Uterus (tissue), 2 donors: ENCODE results near the gene WNT9A.

Source experiments
- POLR2A ChIP-seq, 2 donors: fragments of 450-650 bp; IDR thresholded peaks; one replicate each; pipeline ENCODE4 v1.6.1; 2016; ENCODE audit warnings: antibody characterized with exemption in 2 of 2, mild to moderate bottlenecking in 1 of 2, moderate library complexity in 1 of 2
- TF ChIP-seq, protein P1 (sequence below), 4 experiments: fragments of 200-600 bp in 2 of 4; fragments of 450-650 bp in 2 of 4; sonication (generic) in 2 of 4; IDR thresholded peaks; one replicate each; pipeline ENCODE4 v1.5.1; 2016 to 2019; ENCODE audit warnings: antibody characterized with exemption in 4 of 4, mild to moderate bottlenecking in 2 of 4, moderate library complexity in 1 of 4

DNA sequence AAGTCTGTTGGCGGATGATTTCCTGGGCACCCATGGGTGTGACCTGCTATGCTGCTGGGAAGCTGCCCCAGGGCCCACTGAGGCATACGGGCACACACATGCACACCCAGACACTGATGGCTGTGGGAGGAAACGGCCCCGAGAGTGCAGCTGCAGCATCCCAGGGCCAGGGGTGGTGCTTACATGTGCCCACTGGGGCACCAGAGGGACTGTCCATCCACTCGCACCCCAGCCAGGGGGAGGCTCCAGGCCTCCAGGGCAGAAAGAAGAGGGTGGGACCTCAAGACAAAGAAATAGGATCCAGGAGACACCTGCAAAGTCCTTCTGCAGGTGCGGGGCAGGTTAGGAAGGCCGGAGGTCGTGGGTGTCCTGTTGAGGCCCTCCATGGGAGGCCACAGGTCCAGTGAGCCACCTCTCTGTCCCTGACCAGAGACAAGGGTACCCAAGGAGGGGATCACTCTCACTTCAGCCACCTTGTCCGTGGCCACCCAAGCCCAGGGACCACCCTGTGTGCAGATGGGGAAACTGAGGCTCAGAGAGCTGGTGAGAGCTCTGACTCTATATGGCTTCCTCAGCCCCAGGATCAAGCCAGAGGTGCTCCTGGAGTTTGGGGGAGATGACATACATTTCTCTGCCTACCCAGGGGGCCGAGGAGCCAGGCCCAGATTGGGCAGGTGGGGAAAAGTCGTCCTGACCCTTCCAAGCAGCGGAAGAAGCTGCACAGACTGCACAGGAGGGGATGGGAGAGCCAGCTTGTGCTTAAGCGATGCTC lies 57.1 kb downstream of the WNT9A start:
- TF ChIP-seq POLR2A (IDR thresholded peaks at IDR 0.05), result no peak
- TF ChIP-seq, protein P1, sequence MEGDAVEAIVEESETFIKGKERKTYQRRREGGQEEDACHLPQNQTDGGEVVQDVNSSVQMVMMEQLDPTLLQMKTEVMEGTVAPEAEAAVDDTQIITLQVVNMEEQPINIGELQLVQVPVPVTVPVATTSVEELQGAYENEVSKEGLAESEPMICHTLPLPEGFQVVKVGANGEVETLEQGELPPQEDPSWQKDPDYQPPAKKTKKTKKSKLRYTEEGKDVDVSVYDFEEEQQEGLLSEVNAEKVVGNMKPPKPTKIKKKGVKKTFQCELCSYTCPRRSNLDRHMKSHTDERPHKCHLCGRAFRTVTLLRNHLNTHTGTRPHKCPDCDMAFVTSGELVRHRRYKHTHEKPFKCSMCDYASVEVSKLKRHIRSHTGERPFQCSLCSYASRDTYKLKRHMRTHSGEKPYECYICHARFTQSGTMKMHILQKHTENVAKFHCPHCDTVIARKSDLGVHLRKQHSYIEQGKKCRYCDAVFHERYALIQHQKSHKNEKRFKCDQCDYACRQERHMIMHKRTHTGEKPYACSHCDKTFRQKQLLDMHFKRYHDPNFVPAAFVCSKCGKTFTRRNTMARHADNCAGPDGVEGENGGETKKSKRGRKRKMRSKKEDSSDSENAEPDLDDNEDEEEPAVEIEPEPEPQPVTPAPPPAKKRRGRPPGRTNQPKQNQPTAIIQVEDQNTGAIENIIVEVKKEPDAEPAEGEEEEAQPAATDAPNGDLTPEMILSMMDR (IDR thresholded peaks at IDR 0.05), result no peak
